H9 (cell line): ENCODE data around the gene CLEC1B. TPM values are rescaled to one million over a fixed set of nuclear protein-coding genes. Genes with fewer than 3 reads are reported as not detected.

Source experiments
- DNase-seq: peaks from one replicate; pipeline ENCODE4 v3.0.0-alpha.2; 2017
- H2AFZ ChIP-seq: one replicate; pipeline ENCODE4 v1.6.1; 2013; ENCODE audit warnings: mild to moderate bottlenecking, low read length, control low read depth, moderate library complexity
- H2AK5ac ChIP-seq: 2 replicates; pipeline ENCODE4 v1.6.1; 2013; ENCODE audit warnings: low read length, control low read depth, mixed read lengths; ENCODE audit not compliant: insufficient read length
- H2BK120ac ChIP-seq: one replicate; pipeline ENCODE4 v1.6.1; 2013; ENCODE audit warnings: low read depth, mild to moderate bottlenecking, low read length, control low read depth, inconsistent platforms; ENCODE audit not compliant: poor library complexity, severe bottlenecking
- H2BK12ac ChIP-seq: 2 replicates; pipeline ENCODE4 v1.6.1; 2013; ENCODE audit warnings: low read length, control low read depth, mixed read lengths, low read depth; ENCODE audit not compliant: insufficient read length
- H2BK15ac ChIP-seq: 2 replicates; pipeline ENCODE4 v1.6.1; 2013; ENCODE audit warnings: low read depth, low read length, control low read depth
- H2BK20ac ChIP-seq: one replicate; pipeline ENCODE4 v1.6.1; 2013; ENCODE audit warnings: low read depth, mild to moderate bottlenecking, low read length, control low read depth, inconsistent platforms; ENCODE audit not compliant: poor library complexity, severe bottlenecking
- H2BK5ac ChIP-seq: 2 replicates; pipeline ENCODE4 v1.6.1; 2013; ENCODE audit warnings: low read length, control low read depth, mixed read lengths; ENCODE audit not compliant: insufficient read length
- H3K14ac ChIP-seq: 2 replicates; pipeline ENCODE4 v1.6.1; 2013; ENCODE audit warnings: low read length, control low read depth; ENCODE audit not compliant: insufficient read depth
- H3K18ac ChIP-seq: 2 replicates; pipeline ENCODE4 v1.6.1; 2013; ENCODE audit warnings: low read depth, mild to moderate bottlenecking, mixed read lengths, low read length, control low read depth; ENCODE audit not compliant: insufficient read length
- H3K23ac ChIP-seq: 2 replicates; pipeline ENCODE4 v1.6.1; 2013; ENCODE audit warnings: low read length, control low read depth, mixed read lengths, low read depth; ENCODE audit not compliant: insufficient read length
- H3K23me2 ChIP-seq: 2 replicates; pipeline ENCODE4 v1.6.1; 2013; ENCODE audit warnings: low read depth, mild to moderate bottlenecking, mixed read lengths, low read length, control low read depth; ENCODE audit not compliant: insufficient read length, poor library complexity, severe bottlenecking
- H3K27ac ChIP-seq: 2 replicates; pipeline ENCODE4 v1.5.1; 2013; ENCODE audit warnings: low read length, control low read depth, mixed read lengths, low read depth; ENCODE audit not compliant: insufficient read length
- H3K27me3 ChIP-seq: 2 replicates; pipeline ENCODE4 v1.6.1; 2013; ENCODE audit warnings: low read length, control low read depth, inconsistent platforms; ENCODE audit not compliant: insufficient read depth
- H3K4ac ChIP-seq: 2 replicates; pipeline ENCODE4 v1.6.1; 2013; ENCODE audit warnings: low read depth, mild to moderate bottlenecking, control low read depth, inconsistent platforms, low read length, moderate library complexity
- H3K4me1 ChIP-seq: 2 replicates; pipeline ENCODE4 v1.6.1; 2013; ENCODE audit warnings: low read length, control low read depth, inconsistent platforms; ENCODE audit not compliant: insufficient read depth
- H3K4me2 ChIP-seq: 2 replicates; pipeline ENCODE4 v1.6.1; 2013; ENCODE audit warnings: low read length, control low read depth, mixed read lengths; ENCODE audit not compliant: insufficient read length, insufficient read depth
- H3K56ac ChIP-seq: 2 replicates; pipeline ENCODE4 v1.6.1; 2013; ENCODE audit warnings: low read depth, mild to moderate bottlenecking, mixed read lengths, low read length, control low read depth; ENCODE audit not compliant: insufficient read length
- H3K79me1 ChIP-seq: 2 replicates; pipeline ENCODE4 v1.6.1; 2013; ENCODE audit warnings: low read depth, mild to moderate bottlenecking, moderate library complexity, low read length, control low read depth, inconsistent platforms; ENCODE audit not compliant: insufficient read depth, poor library complexity, severe bottlenecking
- H3K79me2 ChIP-seq: 2 replicates; pipeline ENCODE4 v1.6.1; 2013; ENCODE audit warnings: low read length, control low read depth, inconsistent platforms; ENCODE audit not compliant: insufficient read depth
- H3K9ac ChIP-seq: 2 replicates; pipeline ENCODE4 v1.6.1; 2013; ENCODE audit warnings: low read length, control low read depth, mixed read lengths; ENCODE audit not compliant: insufficient read length; ENCODE audit errors: extremely low read depth
- H3K9me3 ChIP-seq: one replicate; pipeline ENCODE4 v1.6.1; 2013; ENCODE audit warnings: low read depth, low read length, inconsistent platforms; ENCODE audit not compliant: control insufficient read depth
- H3T11ph ChIP-seq: one replicate; pipeline ENCODE4 v1.6.1; 2013; ENCODE audit warnings: mild to moderate bottlenecking, low read length, control low read depth, inconsistent platforms
- H4K20me1 ChIP-seq: one replicate; pipeline ENCODE4 v1.6.1; 2013; ENCODE audit not compliant: control insufficient read depth, insufficient read length, insufficient read depth
- H4K5ac ChIP-seq: 2 replicates; pipeline ENCODE4 v1.6.1; 2013; ENCODE audit warnings: low read depth, mild to moderate bottlenecking, mixed read lengths, low read length, control low read depth; ENCODE audit not compliant: insufficient read length
- H4K8ac ChIP-seq: replicated peaks from 2 replicates; pipeline ENCODE4 v1.6.1; 2013; ENCODE audit warnings: low read length, control low read depth, mixed read lengths, low read depth; ENCODE audit not compliant: insufficient read length
- H4K91ac ChIP-seq: 2 replicates; pipeline ENCODE4 v1.6.1; 2013; ENCODE audit warnings: low read depth, mild to moderate bottlenecking, moderate library complexity, mixed read lengths, low read length, control low read depth; ENCODE audit not compliant: insufficient read length
- H3K27ac Mint-ChIP-seq, 3 experiments: 2 replicates in 2 of 3; 3 replicates in 1 of 3; pipeline ENCODE4 v1.8.0; 2020 to 2021; ENCODE audit warnings: mixed read lengths in 3 of 3, mild to moderate bottlenecking in 1 of 3, moderate library complexity in 1 of 3
- H3K27me3 Mint-ChIP-seq: 2 replicates; pipeline ENCODE4 v1.8.0; 2021; ENCODE audit warnings: low read depth, mild to moderate bottlenecking, moderate library complexity, mixed read lengths
- H3K36me3 Mint-ChIP-seq, 3 experiments: 2 replicates in 2 of 3; 3 replicates in 1 of 3; pipeline ENCODE4 v1.8.0; 2020 to 2021; ENCODE audit warnings: low read depth in 3 of 3, mixed read lengths in 3 of 3; ENCODE audit not compliant: insufficient read depth in 1 of 3
- H3K4me1 Mint-ChIP-seq, 2 experiments: 2 replicates each; pipeline ENCODE4 v1.8.0; 2020; ENCODE audit warnings: mixed read lengths in 2 of 2
- H3K4me3 Mint-ChIP-seq, 2 experiments: 2 replicates in 1 of 2; 3 replicates in 1 of 2; pipeline ENCODE4 v1.8.0; 2020 to 2021; ENCODE audit warnings: mild to moderate bottlenecking in 2 of 2, mixed read lengths in 2 of 2, moderate library complexity in 1 of 2
- H3K9me3 Mint-ChIP-seq, 2 experiments: 2 replicates in 1 of 2; 3 replicates in 1 of 2; pipeline ENCODE4 v1.8.0; 2020; ENCODE audit warnings: mild to moderate bottlenecking in 2 of 2, mixed read lengths in 2 of 2, moderate library complexity in 1 of 2
- CTCF ChIP-seq: fragments of 200-600 bp; sonication (generic); conservative IDR thresholded peaks from 3 replicates; pipeline ENCODE4 v1.8.0; 2021; ENCODE audit warnings: antibody characterized with exemption, mild to moderate bottlenecking
- total RNA-seq: library from RNA; stranded (reverse); gene quantifications from 2 replicates; pipeline ENCODE4 v1.2.1, GENCODE V29; 2021

CLEC1B gene
- total RNA-seq, 1 experiment from 2014 or later, result not detected

GRCh38 chr12:10042167-10042566 lies 43.2 kb upstream of the CLEC1B start:
- Histone ChIP-seq H4K5ac (no peak overlapping the region), H4K20me1 (no peaks in the 10 kb centered on the region), H3K9me3 (no peaks in the 10 kb centered on the region), H3K4me2 (no peak overlapping the region), H3K4ac (no peak overlapping the region), H3K79me2 (no peaks in the 10 kb centered on the region), H3K4me1 (no peaks in the 10 kb centered on the region), H4K91ac (no peak overlapping the region), H3T11ph (no peak overlapping the region), H3K27ac (no peak overlapping the region), H3K9ac (no peak overlapping the region), H3K23ac (no peak overlapping the region), H3K14ac (no peak overlapping the region), H2BK5ac (no peak overlapping the region), H3K27me3 (no peaks in the 10 kb centered on the region; the same call in 1 of the 2 replicates), H2BK20ac (no peak overlapping the region), H3K79me1 (no peaks in the 10 kb centered on the region), H2BK120ac (no peak overlapping the region), H4K8ac (no peak overlapping the region), H2AFZ (no peak overlapping the region), H3K56ac (no peak overlapping the region), H3K23me2 (no peaks in the 10 kb centered on the region), H3K18ac (no peak overlapping the region), H2BK15ac (no peak overlapping the region), H2BK12ac (no peak overlapping the region), H2AK5ac (no peak overlapping the region)
- DNase-seq, result no peak
- no peak overlapping the region for H3K27ac Mint-ChIP-seq
- no peaks in the 10 kb centered on the region; a peak in 1 of 7 replicates for H3K36me3 Mint-ChIP-seq
- no peaks in the 10 kb centered on the region for H3K4me1 Mint-ChIP-seq
- H3K4me3 Mint-ChIP-seq, result no peak overlapping the region
- TF ChIP-seq CTCF, result no peak
- peaks cover 0 to 2% of the 10 kb centered on the region in 2 experiments; a peak in 1 of 5 replicates for H3K9me3 Mint-ChIP-seq
- H3K27me3 Mint-ChIP-seq, result peaks cover 7% of the 10 kb centered on the region
